Bronchial epithelial cell (primary cell): Measurements from ENCODE around the gene CNP. TPM values are rescaled to one million over a fixed set of nuclear protein-coding genes. Genes with fewer than 3 reads are reported as not detected.

Source experiments
- DNase-seq: peaks from one replicate; pipeline ENCODE4 v3.0.0-alpha.2; 2010; ENCODE audit warnings: low read depth
- FAIRE-seq: peaks from 2 replicates; lab custom pipeline; 2011; peaks lifted over from hg19 to GRCh38; lab: Jason Lieb, UNC
- H3K27me3 ChIP-seq: 2 replicates; pipeline ENCODE4 v1.5.1; 2011; ENCODE audit warnings: low read length; ENCODE audit not compliant: control insufficient read depth, insufficient read depth
- H3K36me3 ChIP-seq: 2 replicates; pipeline ENCODE4 v1.5.1; 2011; ENCODE audit warnings: low read length; ENCODE audit not compliant: control insufficient read depth, insufficient read depth
- H3K4me3 ChIP-seq: 2 replicates; pipeline ENCODE4 v1.5.1; 2011; ENCODE audit warnings: mild to moderate bottlenecking, low read depth, low read length, control low read depth
- total RNA-seq: library from RNA; depleted of rRNA; stranded (reverse); fragments of >200 nt; gene quantifications from 2 replicates; pipeline ENCODE4 v1.2.1, GENCODE V29; 2014
- TF ChIP-seq, protein P1 (sequence below): IDR thresholded peaks from 2 replicates; pipeline ENCODE4 v1.5.1; 2011; ENCODE audit warnings: mild to moderate bottlenecking, moderate library complexity, low read length, control low read depth, inconsistent platforms; ENCODE audit not compliant: insufficient read depth, severe bottlenecking

The CNP gene
- total RNA-seq, 1 donor from 2014 or later: 16.3 TPM

- FAIRE-seq: no peak
- H3K27me3 ChIP-seq: no peaks in the 10 kb centered on the region
These were observed 49.8 kb downstream of the CNP start for GRCh38 chr17:42016411-42016831.

GRCh38 chr17:42016941-42017865, 50.6 kb downstream of the CNP start, which contains the start of gene DNAJC7:
Gene DNAJC7, minus strand, starts transcription at chr17:42017439. Its CDS starts 23 bp downstream, at chr17:42017416.
- no peaks in the 10 kb centered on the region for H3K27me3 ChIP-seq
- peak within 1 kb of the TSS; percentile 85 for H3K4me3 ChIP-seq
- no peak for FAIRE-seq
- TF ChIP-seq, protein P1, sequence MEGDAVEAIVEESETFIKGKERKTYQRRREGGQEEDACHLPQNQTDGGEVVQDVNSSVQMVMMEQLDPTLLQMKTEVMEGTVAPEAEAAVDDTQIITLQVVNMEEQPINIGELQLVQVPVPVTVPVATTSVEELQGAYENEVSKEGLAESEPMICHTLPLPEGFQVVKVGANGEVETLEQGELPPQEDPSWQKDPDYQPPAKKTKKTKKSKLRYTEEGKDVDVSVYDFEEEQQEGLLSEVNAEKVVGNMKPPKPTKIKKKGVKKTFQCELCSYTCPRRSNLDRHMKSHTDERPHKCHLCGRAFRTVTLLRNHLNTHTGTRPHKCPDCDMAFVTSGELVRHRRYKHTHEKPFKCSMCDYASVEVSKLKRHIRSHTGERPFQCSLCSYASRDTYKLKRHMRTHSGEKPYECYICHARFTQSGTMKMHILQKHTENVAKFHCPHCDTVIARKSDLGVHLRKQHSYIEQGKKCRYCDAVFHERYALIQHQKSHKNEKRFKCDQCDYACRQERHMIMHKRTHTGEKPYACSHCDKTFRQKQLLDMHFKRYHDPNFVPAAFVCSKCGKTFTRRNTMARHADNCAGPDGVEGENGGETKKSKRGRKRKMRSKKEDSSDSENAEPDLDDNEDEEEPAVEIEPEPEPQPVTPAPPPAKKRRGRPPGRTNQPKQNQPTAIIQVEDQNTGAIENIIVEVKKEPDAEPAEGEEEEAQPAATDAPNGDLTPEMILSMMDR: no peak
- peak; percentile 70 for DNase-seq
- H3K36me3 ChIP-seq: peaks cover 3% of the 10 kb centered on the region

More at GRCh38 chr17:42016411-42016831, 49.8 kb downstream of the CNP start:
- no peaks in the 10 kb centered on the region for H3K36me3 ChIP-seq
- H3K4me3 ChIP-seq: peak overlapping the region; percentile 85
- TF ChIP-seq, protein P1: no peak
- peak; percentile 23 for DNase-seq

DNA sequence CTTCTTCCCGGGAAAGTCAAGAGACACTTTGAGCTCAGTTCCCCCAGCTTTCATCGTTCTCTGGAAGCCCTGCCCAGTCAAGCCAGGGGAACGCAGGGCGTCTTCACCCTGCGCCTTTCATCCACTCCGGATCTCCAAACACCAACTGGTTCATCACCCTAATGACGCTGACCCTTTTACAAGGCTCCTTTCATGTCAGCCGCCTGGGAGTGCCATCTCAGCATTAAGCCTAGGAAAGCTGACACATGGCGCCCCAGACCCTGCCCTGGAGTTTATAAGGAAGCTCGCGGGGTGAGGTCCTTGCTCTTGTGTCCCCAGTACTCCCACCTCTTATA, 51.2 kb downstream of the CNP start:
- Histone ChIP-seq H3K36me3 (peaks cover 10% of the 10 kb centered on the region), H3K27me3 (no peaks in the 10 kb centered on the region), H3K4me3 (peak overlapping the region; percentile 85)
- no peak for FAIRE-seq
- TF ChIP-seq, protein P1: no peak
- peak; percentile 64 for DNase-seq

DNA sequence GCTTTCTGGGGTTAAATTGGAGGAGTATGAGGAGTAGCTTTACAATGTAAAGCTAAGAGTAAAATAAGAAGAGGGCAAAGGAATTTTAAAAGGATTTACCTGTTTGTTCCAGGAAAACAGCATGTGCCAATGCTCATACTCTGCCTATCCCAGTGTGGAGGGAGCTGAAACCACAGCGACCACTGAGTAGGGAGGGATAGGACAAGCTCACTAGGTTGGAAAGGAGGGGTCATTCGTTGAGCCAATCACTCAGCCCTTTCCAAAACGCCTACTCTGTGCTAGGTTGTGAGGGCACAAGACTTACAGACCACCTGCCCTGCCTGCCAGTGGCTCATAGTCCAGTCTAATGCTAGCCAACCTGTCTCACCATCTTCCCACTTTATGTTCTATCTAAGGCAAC, 51.7 kb downstream of the CNP start:
- DNase-seq (no peak), FAIRE-seq (no peak)
- no peaks in the 10 kb centered on the region for H3K27me3 ChIP-seq
- peak overlapping the region; percentile 85 for H3K4me3 ChIP-seq
- H3K36me3 ChIP-seq: peaks cover 12% of the 10 kb centered on the region
- TF ChIP-seq, protein P1: no peak

- FAIRE-seq (no peak), DNase-seq (no peak)
- TF ChIP-seq, protein P1: no peak
- peaks cover 18% of the 10 kb centered on the region for H3K36me3 ChIP-seq
- no peak overlapping the region for H3K4me3 ChIP-seq
- no peaks in the 10 kb centered on the region for H3K27me3 ChIP-seq
These were observed 52.4 kb downstream of the CNP start for GRCh38 chr17:42018988-42019387.
